Body of pancreas (tissue), 4 donors: ENCODE measurements around the gene SRSF9.

Source experiments
- POLR2A ChIP-seq, 3 donors: fragments of 450-650 bp; IDR thresholded peaks; one replicate each; pipeline ENCODE4 v1.6.1; 2016; ENCODE audit warnings: antibody characterized with exemption in 3 of 3, mild to moderate bottlenecking in 2 of 3
- TF ChIP-seq, protein P1 (sequence below), 7 experiments: fragments of 450-650 bp in 4 of 7; fragments of 200-600 bp in 3 of 7; sonication (generic) in 3 of 7; IDR thresholded peaks; one replicate each; pipeline ENCODE4 v1.5.1; 2016 to 2019; ENCODE audit warnings: antibody characterized with exemption in 7 of 7

DNA sequence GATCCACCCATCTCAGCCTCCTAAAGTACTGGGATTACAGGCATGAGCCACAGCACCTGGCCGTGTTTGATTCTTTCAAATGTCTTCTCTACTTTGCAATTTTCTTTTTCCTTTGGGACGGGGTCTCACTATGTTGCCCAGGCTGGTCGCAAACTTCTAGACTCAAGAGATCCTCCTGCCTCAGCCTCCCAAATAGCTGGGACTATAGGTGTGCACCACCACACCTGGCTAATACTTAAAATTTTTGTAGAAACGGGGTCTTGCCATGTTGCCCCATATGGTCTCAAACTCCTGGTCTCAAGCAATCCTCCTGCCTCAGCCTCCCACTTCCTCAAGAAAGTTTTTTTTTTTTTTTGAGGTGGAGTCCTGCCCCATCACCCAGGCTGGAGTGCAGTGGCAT is 21.6 kb downstream of the SRSF9 start:
- TF ChIP-seq, protein P1, sequence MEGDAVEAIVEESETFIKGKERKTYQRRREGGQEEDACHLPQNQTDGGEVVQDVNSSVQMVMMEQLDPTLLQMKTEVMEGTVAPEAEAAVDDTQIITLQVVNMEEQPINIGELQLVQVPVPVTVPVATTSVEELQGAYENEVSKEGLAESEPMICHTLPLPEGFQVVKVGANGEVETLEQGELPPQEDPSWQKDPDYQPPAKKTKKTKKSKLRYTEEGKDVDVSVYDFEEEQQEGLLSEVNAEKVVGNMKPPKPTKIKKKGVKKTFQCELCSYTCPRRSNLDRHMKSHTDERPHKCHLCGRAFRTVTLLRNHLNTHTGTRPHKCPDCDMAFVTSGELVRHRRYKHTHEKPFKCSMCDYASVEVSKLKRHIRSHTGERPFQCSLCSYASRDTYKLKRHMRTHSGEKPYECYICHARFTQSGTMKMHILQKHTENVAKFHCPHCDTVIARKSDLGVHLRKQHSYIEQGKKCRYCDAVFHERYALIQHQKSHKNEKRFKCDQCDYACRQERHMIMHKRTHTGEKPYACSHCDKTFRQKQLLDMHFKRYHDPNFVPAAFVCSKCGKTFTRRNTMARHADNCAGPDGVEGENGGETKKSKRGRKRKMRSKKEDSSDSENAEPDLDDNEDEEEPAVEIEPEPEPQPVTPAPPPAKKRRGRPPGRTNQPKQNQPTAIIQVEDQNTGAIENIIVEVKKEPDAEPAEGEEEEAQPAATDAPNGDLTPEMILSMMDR (IDR thresholded peaks at IDR 0.05): no peak
- TF ChIP-seq POLR2A (IDR thresholded peaks at IDR 0.05): no peak
